Islet precursor cell (in vitro differentiated cells): Measurements from ENCODE around the gene EHMT1.

ENCODE experiments used
- DNase-seq: peaks from one replicate; pipeline ENCODE4 v3.0.0-alpha.2; 2018

Gene EHMT1

GRCh38 chr9:137674976-137675320, 56.1 kb downstream of the EHMT1 start:
- no peak for DNase-seq

GRCh38 chr9:137676998-137677397, 58.2 kb downstream of the EHMT1 start:
- DNase-seq, result no peak

- DNase-seq, result no peak
Observed at GRCh38 chr9:137678202-137678601, 59.4 kb downstream of the EHMT1 start.

DNA sequence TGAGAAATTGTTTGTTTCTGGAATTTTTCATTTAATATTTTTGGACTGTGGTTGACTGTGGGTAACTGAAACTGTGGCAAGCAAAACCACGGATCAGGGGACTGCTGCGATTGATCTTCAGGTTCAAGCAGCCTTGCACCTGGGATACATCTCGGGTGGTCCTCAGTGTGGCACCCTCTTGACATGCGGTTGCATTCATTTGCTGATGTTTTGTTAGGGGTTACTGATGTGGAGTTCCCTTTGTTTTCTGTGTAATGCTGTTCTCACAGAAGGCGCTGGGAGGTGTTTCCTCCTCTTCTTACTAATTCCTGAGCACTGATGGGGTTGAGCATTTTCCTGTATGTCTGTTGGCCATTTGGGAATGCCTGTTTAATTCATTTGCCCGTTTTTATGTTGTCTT, 60.4 kb downstream of the EHMT1 start:
- no peak for DNase-seq

DNA sequence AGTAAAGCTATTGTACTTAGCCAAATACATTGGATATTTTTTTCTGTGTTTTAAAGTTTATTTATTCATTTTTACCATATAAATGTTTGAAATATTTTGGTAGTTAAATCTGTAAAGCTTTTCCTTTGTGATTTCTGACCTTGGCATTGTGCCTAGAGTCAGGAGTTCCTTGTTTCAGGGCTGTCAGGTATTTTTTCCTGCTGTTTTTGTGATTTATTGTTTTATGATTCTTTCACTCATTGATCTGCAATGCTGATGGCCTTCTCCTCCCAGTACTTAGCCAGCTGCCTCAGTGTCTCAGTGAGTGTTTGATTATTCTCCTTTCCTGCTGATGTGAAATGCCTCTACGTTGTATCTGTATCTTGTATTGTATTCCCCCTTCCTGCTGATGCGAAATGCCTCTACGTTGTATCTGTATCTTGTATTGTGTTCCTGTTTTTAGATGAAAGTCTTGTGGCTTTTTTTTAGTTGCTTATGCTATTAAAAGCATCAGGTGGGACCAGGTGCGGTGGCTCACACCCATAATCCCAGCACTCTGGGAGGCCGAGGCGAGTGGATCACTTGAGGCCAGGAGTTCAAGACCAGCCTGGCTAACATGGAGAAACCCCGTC, 61.0 kb downstream of the EHMT1 start:
- DNase-seq, result no peak

GRCh38 chr9:137680444-137681358, 61.9 kb downstream of the EHMT1 start:
- DNase-seq, result peak; percentile 70

DNA sequence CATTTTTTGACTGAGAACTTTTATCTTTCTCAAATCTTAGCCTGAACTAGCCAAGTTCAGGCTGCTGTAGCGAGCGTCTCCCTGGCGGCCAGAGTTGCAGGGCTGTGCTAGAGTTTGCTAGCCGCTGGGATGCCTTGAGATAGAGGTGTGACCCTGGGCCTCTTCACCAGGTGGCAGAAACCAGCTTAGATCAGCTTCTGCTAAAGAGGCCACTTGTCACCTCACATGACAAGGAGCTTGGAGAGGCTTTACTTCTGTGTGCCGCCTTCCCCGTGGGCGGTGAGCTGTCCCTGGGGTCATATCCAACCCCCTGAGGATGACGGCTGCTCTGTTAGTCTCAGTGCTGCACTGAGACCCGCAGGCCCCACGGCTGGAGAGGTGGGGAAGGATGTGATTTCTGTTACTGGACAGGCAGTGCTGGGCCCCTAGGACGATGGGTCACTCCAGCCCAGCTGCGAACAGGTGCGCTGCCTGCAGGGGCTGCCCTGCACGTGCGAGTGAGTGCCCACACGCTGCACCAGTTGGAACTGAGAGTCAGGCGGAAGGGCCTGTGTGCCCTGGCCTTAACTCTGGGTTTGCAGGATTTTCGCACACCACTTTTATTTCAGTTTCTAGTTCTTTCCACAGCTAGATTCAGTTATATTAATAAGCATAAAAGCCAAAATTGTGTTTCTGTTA, 63.8 kb downstream of the EHMT1 start:
- DNase-seq, result no peak

DNA sequence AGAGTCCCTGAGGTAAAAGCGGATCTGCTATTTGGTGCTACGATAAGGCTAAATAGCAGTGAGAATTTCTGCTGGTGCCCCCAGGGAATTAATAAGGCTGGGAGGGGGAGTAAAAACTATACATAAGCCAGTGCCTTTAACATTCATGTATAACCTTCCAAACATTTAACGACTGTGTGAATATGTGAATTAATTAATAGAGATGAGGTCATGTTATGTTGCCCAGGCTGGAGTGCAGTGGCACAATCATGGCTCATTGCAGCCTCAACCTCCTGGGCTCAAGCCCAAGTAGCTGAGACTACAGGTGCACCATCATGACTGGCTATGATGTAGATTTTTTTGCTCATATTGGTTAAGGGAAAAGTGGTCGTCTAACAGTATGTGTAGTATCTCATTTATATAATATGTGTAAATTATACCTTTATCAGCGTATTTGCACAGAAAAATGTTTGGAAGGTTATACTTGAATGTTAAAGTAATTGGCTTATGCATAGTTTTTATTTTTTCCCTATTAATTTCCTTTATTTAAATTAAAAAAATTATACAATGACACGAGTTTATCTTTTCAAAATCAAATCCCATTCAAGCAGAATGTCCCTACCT, 64.6 kb downstream of the EHMT1 start:
- no peak for DNase-seq

GRCh38 chr9:137685035-137685740, 66.4 kb downstream of the EHMT1 start:
- no peak for DNase-seq

DNA sequence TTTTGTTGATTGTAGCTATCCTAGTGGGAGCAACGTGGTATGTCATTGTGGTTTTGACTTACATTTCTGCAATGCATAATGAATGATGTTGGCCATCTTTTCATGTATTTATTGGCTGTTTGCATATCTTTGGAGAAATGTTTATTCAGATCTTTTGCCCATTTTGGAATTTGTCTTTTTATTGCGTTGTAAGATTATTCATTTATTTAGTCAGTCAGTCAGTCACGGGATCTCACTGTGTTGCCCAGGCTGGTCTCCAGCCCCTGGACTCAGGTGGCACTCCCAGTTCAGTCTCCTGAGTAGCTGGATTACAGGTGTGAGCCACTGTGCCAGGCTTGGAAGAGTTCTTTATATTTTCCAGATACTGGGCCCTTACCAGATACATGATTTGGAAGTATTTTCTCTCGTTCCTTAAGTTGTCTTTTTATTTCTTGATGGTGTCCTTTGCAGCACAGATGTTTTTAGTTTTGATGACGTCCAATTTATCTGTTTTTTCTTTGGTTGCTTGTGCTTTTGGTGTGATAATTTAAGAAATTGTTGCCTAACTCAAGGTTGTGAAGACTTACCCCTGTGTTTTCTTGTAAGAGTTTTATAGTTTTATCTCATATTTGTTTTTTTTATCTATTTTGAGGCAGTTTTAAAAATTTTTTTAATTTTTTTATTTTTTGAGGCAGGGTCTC, 67.1 kb downstream of the EHMT1 start:
- no peak for DNase-seq

- DNase-seq, result no peak
Observed at GRCh38 chr9:137688261-137688660, 69.5 kb downstream of the EHMT1 start.

DNA sequence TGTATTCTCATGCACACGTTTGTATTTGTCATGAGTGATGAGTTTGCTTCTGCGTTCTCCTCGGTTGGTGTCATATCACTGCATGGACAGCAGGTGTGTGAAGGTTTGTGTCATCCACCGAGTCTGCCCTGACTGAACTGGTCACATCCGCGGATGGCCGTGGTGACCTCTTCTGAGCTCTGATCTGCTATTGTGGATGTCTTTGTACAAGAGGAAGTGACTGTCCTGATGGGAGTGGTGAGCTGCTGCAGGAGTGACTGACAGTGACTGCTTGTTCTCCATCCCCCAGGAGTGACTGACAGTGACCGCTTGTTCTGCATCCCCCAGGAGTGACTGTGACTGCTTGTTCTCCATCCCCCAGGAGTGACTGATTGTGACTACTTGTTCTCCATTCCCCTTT, 69.9 kb downstream of the EHMT1 start:
- DNase-seq, result no peak

DNA sequence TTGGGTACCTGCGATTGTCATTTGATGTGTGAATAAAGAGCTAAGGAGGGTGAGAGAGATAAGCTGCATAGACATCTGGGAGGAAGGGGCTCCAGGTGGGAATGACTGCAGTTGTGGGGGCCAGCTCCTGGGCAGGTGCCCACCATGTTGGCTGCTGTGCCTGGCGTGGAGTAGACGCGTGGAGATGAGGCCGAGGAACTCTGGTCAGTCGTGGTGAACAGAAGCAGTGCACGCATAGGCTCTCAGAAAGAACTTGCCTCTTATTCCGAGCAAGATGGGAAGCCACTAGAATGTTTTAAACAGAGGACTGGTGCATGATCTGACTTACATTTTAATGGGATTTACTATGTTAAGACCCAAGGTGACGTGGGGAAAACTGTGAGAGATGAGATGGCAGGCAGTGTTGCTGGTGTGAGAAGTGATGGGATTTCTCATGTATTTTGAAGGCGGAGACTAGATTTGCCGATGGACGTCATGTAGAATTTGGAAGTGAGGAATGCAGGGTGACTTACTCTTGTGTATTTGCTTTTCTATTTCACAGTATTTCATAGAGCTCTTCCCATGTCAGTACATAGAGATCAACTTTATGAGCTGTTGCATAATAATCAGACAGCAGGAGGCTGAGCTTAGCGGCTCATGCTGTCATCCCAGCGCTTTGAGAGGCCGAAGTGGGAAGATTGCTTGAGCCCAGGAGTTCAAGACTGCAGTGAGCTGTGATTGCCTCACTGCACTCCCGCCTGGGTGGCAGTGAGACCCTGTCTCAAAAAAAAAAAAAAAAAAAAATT, 71.1 kb downstream of the EHMT1 start:
- no peak for DNase-seq

GRCh38 chr9:137690930-137691645, 72.3 kb downstream of the EHMT1 start:
- no peak for DNase-seq

DNA sequence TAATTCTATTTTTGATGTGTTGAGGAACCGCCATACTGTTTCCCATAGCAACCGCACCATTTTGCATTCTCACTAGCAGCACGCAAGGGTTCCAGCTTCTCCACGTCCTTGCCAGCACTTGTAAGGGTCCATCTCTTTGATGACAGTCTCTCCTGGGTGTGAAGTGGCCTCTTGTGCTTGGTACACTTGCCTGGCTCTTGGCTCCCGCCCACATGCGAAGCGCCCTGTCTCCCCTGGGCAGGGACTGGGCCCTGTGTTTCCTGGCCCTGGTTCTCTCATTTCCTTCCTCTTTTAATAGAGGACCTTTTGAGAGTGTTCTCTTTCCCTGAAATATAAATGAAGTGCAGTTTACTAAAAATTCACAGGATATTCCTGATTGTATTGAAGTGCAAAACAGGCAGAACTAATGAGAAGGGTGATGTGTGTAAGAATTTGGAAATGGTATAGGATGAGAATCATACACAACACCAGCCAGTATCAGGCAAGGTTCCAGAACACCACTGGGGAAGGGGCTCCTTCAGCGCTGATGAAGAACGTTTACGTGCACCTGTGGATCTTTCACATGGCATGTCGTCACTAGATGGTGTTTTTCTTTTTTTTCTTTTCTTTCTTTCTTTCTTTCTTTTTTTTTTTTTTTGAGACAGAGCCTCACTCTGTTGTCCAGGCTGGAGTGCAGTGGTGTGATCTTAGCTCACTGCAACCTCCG, 73.0 kb downstream of the EHMT1 start:
- no peak for DNase-seq

- DNase-seq, result no peak
Observed at GRCh38 chr9:137694236-137694959, 75.6 kb downstream of the EHMT1 start.

- DNase-seq, result peak; percentile 87
Observed at GRCh38 chr9:137694962-137695875, 76.4 kb downstream of the EHMT1 start.
